Activated B cell treated with CpG ODN at 0.5 μM for 24 hours (primary cell): ENCODE measurements around the gene AKT3. TPM values are rescaled to one million over a fixed set of nuclear protein-coding genes. Genes with fewer than 3 reads are reported as not detected.

Experiments used
- ATAC-seq: fragments of 200-7000 bp; cut with Tn5 transposase; one replicate; pipeline ENCODE4 v1.10.0; 2021; ENCODE audit warnings: low read depth, mild to moderate bottlenecking, moderate library complexity
- CTCF ChIA-PET: fragments of 350-600 bp; sonication (Branson Sonifier 250); formaldehyde crosslinking; loops from one replicate; lab custom pipeline; 2021; ENCODE audit warnings: antibody characterized with exemption; lab: Charles Lee
- POLR2A ChIA-PET: fragments of 350-600 bp; sonication (Branson Sonifier 250); formaldehyde crosslinking; loops from one replicate; lab custom pipeline; 2021; ENCODE audit warnings: antibody characterized with exemption; lab: Charles Lee
- DNase-seq: peaks from one replicate; pipeline ENCODE4 v3.0.0; 2022
- H3K27ac Mint-ChIP-seq: one replicate; pipeline ENCODE4 v1.8.0; 2020; ENCODE audit warnings: mixed read lengths
- H3K27me3 Mint-ChIP-seq: one replicate; pipeline ENCODE4 v1.8.0; 2021; ENCODE audit warnings: mixed read lengths
- H3K36me3 Mint-ChIP-seq: one replicate; pipeline ENCODE4 v1.8.0; 2021; ENCODE audit warnings: low read depth, mixed read lengths
- H3K4me1 Mint-ChIP-seq: one replicate; pipeline ENCODE4 v1.8.0; 2021; ENCODE audit warnings: mixed read lengths
- H3K4me3 Mint-ChIP-seq: one replicate; pipeline ENCODE4 v1.8.0; 2020; ENCODE audit warnings: mild to moderate bottlenecking, mixed read lengths
- H3K9me3 Mint-ChIP-seq: one replicate; pipeline ENCODE4 v1.8.0; 2020; ENCODE audit warnings: mixed read lengths
- intact Hi-C: fragments of 100-400 bp; cut with micrococcal nuclease; formaldehyde crosslinking; loops from one replicate; pipeline ENCODE4 v1.15.1; 2024
- total RNA-seq: library from RNA; stranded (reverse); gene quantifications from 2 replicates; pipeline ENCODE4 v1.2.3, GENCODE V29; 2022
- TF ChIP-seq, protein P1 (sequence below): fragments of 200-600 bp; IDR thresholded peaks from one replicate; pipeline ENCODE4 v1.8.0; 2022; ENCODE audit warnings: antibody characterized with exemption, mild to moderate bottlenecking

The AKT3 gene
- total RNA-seq, 1 donor from 2014 or later: 63.3 TPM

DNA sequence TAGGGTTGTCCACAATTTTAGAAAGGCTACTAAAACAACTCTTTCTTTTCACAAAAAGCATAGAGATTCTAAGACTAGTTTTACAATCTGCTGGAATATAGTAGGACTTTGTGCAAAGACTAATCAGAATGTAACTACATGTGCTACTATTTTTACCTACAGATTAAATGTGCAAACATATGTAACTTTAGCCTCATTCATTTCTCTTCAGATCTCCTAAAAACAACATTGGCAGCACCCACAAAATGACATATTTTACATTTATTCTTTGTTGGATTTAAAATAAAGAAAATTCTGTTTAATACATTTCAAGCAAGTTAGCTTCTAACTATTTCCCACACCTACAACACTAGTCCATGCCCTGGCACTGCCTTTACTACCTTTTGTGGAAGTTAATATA is 292.2 kb downstream of the AKT3 start:
- Mint-ChIP-seq H3K36me3 (peaks cover 24% of the 10 kb centered on the region), H3K4me3 (no peak overlapping the region), H3K27me3 (no peaks in the 10 kb centered on the region), H3K9me3 (peaks cover 4% of the 10 kb centered on the region), H3K4me1 (no peaks in the 10 kb centered on the region), H3K27ac (no peak overlapping the region)
- DNase-seq (no peak), ATAC-seq (no peak)
- POLR2A ChIA-PET: no interaction called here
- intact Hi-C loops: no loop called here
- CTCF ChIA-PET: no interaction called here
- TF ChIP-seq, protein P1, sequence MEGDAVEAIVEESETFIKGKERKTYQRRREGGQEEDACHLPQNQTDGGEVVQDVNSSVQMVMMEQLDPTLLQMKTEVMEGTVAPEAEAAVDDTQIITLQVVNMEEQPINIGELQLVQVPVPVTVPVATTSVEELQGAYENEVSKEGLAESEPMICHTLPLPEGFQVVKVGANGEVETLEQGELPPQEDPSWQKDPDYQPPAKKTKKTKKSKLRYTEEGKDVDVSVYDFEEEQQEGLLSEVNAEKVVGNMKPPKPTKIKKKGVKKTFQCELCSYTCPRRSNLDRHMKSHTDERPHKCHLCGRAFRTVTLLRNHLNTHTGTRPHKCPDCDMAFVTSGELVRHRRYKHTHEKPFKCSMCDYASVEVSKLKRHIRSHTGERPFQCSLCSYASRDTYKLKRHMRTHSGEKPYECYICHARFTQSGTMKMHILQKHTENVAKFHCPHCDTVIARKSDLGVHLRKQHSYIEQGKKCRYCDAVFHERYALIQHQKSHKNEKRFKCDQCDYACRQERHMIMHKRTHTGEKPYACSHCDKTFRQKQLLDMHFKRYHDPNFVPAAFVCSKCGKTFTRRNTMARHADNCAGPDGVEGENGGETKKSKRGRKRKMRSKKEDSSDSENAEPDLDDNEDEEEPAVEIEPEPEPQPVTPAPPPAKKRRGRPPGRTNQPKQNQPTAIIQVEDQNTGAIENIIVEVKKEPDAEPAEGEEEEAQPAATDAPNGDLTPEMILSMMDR: no peak

DNA sequence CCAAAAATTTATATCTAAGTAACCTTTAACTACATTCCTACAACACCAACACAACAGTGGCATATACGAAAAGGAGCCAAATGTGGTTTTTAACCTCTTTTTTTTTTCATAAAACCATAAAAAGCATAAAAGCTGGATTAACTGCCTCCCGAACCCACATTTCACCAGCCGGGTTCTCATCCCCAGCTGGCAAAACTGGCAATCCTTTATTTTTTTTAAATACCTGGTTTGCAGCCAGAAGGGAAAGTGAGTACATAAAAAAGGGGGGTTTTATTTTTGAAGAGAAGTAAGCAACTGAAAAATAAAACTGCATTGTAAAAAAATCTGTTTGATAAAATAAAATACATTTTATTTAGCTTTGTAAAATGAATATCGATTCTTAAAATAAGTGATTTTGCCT is 295.4 kb downstream of the AKT3 start:
- Mint-ChIP-seq H3K4me3 (no peak overlapping the region), H3K9me3 (no peaks in the 10 kb centered on the region), H3K36me3 (peaks cover 17% of the 10 kb centered on the region), H3K27me3 (no peaks in the 10 kb centered on the region), H3K4me1 (no peaks in the 10 kb centered on the region), H3K27ac (no peak overlapping the region)
- intact Hi-C loops: no loop called here
- CTCF ChIA-PET: no interaction called here
- POLR2A ChIA-PET: no interaction called here
- TF ChIP-seq, protein P1: no peak
- ATAC-seq (no peak), DNase-seq (no peak)

DNA sequence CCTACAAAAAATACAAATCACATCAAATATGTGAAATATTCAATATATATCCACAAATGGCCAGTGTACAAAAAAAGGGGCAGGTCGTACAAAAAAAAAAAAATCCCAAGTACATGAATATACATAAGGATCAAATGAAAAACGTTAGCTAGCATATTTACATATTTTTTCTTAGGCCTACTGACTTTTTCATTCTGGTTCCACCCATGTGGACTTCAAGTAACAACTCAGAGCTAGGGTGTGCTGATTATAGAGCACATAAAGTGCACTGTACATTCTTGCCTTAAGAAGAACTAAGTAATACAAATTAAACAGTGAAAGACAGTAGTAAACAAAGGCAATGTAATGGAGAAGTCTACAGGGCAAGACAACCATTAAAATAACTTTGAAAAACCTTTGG is 297.0 kb downstream of the AKT3 start:
- no peaks in the 10 kb centered on the region for H3K27me3 Mint-ChIP-seq
- peaks cover 20% of the 10 kb centered on the region for H3K36me3 Mint-ChIP-seq
- no peak overlapping the region for H3K4me3 Mint-ChIP-seq
- POLR2A ChIA-PET: no interaction called here
- ATAC-seq (no peak), DNase-seq (no peak)
- intact Hi-C loops: no loop called here
- H3K9me3 Mint-ChIP-seq: no peaks in the 10 kb centered on the region
- TF ChIP-seq, protein P1: no peak
- no peaks in the 10 kb centered on the region for H3K4me1 Mint-ChIP-seq
- CTCF ChIA-PET: no interaction called here
- H3K27ac Mint-ChIP-seq: no peak overlapping the region

DNA sequence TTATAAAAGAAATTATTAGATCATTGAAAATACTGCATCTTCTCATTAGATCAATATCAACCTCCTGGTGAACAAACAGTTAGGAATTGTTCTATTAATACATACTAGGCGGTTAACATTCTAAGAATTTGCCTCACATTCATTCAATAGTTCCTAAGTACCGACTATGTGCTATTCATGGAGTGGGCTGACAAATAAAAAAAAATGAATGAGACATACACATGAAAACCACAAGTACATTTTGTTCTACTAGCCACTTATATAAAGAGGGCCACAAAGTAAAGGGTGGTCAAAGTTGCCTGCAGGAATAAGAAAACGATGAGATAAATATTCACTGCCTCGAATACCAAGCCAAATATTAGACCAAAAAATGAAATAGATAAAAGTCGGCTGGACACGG is 299.8 kb downstream of the AKT3 start:
- Mint-ChIP-seq H3K36me3 (peaks cover 28% of the 10 kb centered on the region), H3K27me3 (no peaks in the 10 kb centered on the region)
- CTCF ChIA-PET: no interaction called here

DNA sequence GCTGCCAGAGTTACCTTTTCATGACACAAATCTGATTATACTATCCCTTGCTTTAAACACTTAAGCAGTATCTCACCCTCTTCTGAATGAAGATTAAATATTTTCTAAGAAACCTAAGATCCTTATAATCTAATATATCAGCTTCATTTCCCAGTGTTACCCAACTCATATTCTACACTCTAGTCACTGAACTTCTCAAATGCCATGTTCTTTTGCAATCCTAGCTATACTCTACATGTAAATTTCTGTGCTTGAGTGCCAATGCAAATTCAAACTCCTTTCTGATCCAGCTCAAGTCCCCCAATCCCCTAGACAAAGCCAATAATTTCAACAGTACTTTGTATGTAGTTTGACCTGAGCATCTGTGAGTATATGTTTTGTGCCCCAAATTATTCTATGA is 300.3 kb downstream of the AKT3 start:
- no peak overlapping the region for H3K4me3 Mint-ChIP-seq
- intact Hi-C loops: no loop called here
- CTCF ChIA-PET: no interaction called here
- ATAC-seq (no peak), DNase-seq (no peak)
- H3K36me3 Mint-ChIP-seq: peaks cover 30% of the 10 kb centered on the region
- H3K27ac Mint-ChIP-seq: no peak overlapping the region
- H3K4me1 Mint-ChIP-seq: no peaks in the 10 kb centered on the region
- no peaks in the 10 kb centered on the region for H3K9me3 Mint-ChIP-seq
- TF ChIP-seq, protein P1: no peak
- POLR2A ChIA-PET: no interaction called here
- H3K27me3 Mint-ChIP-seq: no peaks in the 10 kb centered on the region

More for the DNA sequence above, 299.8 kb downstream of the AKT3 start:
- POLR2A ChIA-PET: no interaction called here
- no peak overlapping the region for H3K27ac Mint-ChIP-seq
- TF ChIP-seq, protein P1: no peak
- no peaks in the 10 kb centered on the region for H3K4me1 Mint-ChIP-seq
- ATAC-seq: no peak
- no peak overlapping the region for H3K4me3 Mint-ChIP-seq
- DNase-seq: no peak
- H3K9me3 Mint-ChIP-seq: no peaks in the 10 kb centered on the region
- intact Hi-C loops: no loop called here
